Stimulated activated CD8-positive, alpha-beta memory T cell treated with anti-CD3 and anti-CD28 coated beads, Interleukin-12 subunit alpha, Interleukin-12 subunit beta, amount 100 ng/mL, for 4 hours (primary cell): Measurements from ENCODE around the gene MYH9.

Experiments
- DNase-seq: peaks from one replicate; pipeline ENCODE4 v3.0.0-alpha.2; 2020; ENCODE audit warnings: low read depth

The MYH9 gene

DNA sequence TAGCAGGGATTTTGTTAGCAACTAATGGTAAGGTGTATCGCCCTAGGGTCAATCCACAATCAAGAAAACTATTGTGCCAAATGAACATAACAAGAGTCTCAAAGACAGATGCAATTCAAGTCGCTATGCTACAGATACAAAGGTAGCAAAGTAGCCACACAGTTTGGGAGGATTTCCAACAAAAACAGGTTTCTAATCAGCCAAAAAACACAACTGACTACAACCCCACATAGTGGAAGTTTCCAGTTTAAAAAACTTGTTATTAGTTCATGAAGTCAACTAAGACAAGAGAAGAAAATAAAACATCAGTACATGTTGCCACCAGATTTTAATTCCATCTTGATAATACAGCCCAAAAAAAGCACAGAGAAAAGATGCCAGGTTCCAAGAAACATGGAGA, 38.0 kb downstream of the MYH9 start:
- no peak for DNase-seq

GRCh38 chr22:36348760-36349159, 39.0 kb downstream of the MYH9 start:
- DNase-seq: no peak

DNA sequence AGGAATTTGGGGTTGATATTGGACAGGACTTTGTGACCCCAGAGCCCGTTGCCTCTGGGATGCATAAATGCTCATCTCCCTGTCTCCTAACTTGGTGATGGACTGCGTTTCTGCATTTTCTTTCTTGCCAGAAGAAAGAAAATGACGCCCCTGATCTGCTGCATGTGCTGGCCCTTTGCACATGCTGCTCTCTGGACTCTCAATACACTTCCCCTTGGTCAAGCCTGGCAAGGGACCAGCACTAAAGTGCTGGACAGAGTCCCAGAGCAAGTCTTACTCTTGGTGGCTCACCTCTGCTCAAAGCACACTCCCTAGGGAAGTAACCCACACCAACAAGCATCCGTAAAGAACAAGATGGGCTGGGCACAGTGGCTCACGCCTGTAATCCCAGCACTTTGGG, 40.7 kb downstream of the MYH9 start:
- DNase-seq: no peak

DNA sequence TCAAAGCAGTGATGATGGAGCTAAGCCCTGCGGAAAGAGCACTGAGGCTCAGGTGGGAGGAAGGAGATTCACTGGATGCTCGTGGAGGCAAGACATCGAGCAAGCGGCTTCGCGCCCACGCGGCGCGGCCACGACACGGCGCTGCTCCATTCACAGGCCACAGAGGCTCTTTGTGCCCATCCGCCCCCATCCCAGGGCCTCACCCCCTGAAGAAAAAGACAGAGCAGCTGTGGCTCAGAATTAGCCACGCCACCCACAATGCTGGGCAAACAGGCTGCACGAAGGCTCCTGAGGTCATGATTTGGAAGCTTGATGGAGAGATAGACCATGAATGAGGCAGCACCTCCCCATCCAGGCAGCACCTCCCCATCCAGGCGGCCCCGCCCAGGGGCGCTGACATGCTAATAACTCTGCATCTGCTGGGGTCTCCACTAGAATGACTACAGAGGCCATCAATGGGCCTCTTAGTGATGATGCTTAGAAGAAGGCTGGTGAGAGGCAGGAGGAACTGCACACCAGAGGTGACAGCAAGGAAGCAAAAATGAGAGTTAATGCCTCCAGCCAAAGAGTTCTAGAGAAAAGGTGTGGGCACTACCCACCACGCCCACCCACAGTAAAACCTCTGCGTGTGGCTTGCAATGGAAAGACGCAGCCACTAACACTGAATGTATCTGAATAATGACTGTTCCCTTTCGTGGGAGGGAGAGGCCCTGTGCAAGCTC, 43.5 kb downstream of the MYH9 start:
- no peak for DNase-seq

GRCh38 chr22:36343720-36344105, 44.1 kb downstream of the MYH9 start:
- no peak for DNase-seq

- DNase-seq: no peak
These were observed 44.6 kb downstream of the MYH9 start for GRCh38 chr22:36343070-36343719.

DNA sequence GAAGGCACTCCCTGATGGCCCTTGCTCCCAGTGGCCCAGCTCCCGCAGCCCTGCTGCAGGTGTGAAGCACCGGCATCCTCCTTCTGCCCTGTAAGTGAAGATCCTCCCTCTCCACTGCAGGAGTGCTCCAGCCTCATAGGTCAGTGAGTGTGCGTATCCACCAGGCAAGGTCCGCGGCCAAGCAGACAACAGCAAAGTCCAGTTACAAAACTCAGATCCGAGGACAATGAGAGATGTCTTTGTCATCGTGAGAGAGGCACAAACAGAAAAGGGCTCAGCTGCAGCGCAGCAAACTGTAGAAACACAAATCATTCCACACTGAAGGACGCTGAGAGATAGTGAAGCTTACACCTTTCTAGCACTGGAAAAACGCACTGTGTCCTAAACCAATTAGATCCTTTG, 46.1 kb downstream of the MYH9 start:
- no peak for DNase-seq

DNA sequence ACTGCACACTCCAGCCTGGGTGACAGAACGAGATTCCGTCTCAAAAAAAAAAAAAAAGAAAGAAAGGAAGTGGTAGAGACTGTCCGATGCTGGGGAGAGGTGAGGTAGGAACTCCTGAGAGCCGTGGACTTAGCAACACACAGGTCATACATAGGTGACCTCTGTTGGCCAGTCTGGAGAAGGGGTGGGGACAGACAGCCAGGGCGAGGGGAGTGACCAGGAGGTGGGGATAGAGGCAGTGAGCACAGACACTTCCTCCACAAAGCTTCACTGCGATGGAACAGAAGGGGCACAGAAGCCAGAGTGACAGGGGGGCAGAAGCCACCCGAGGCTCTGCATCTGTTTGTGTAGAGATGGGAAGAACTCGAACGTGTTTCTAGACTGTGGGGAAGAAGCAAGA, 47.1 kb downstream of the MYH9 start:
- DNase-seq: no peak

DNA sequence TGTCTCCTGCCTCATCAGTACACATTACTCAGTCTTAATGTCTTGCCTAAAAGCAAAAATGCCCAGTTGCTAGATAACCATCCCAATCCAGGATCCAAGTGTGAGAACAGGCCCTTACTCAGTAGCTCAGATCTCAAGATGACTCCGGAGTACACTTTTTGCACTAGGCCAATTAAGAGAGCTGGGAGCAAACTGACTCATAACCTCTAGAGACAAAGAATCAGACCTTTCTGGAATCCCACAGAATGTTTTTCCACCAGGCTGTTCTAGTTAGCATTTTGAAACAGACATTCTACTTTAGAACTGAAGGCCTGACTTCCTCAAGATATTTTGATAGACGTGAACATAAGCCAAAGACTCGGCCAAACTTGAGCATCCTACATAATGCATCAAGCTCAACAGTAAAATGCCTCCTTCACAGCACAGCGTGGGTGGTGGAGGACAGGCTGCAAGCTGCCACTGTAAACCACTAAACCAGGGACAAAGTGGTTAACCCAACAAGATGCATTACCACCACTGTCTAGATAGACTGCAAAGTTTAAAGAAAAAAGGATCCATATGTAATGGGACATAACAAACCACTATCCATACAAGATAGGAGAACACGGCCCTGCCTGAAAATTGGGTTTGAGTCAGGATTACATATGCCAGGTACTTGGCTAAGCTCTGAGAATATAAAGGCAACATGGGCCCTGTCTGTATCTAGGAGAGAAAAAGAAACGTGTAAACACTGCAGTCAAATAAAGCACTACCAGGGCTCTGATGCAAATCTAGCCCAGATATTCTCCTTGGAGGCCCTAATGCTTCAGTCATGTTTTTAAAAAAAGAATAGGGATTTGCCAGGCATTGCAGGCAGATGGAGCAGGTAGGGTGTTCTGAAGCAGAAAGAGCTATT, 48.3 kb downstream of the MYH9 start:
- no peak for DNase-seq

GRCh38 chr22:36337365-36338130, 50.2 kb downstream of the MYH9 start:
- no peak for DNase-seq

DNA sequence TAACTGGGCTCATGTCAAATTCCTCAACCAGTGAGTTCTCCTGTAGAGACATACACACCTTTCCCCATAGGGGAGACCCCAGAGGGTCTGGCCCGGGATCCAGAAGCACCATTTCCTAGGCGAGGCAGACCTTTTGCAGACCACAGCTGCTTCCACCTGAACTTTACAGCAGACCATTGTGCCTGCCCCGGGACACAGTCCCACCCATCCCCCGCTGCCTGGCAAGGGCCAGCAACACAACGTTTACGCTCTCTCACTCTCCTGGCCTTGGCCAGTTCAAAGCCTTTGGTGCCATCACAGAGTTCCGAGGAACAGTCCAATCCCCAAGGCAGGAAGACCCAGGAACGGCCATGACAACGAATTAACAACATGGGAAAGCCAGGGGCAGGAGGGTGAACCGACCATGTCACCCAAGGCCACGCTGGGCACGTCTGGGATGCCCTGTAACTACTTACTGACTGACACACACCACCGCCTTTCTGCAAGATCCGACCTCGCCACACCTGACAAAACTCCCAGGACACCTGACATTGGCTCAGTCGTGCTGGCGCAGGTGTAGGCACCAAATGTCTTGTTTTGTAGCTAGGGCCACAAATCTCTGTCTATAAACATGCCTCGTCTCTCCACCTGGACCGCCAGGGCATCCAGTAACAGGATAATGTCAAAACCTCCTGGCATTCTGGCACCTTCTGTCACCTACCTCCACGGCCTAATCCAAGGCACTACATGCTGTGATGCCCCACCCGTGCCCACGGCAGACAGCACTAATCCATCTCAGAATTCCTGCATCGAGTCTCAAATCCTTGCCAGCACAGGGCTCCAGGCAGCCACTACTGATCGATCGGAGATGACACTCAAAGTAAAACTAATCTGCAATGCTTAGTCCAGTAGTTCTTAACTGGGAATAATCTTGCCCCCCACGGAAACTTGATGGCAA, 51.3 kb downstream of the MYH9 start:
- no peak for DNase-seq

DNA sequence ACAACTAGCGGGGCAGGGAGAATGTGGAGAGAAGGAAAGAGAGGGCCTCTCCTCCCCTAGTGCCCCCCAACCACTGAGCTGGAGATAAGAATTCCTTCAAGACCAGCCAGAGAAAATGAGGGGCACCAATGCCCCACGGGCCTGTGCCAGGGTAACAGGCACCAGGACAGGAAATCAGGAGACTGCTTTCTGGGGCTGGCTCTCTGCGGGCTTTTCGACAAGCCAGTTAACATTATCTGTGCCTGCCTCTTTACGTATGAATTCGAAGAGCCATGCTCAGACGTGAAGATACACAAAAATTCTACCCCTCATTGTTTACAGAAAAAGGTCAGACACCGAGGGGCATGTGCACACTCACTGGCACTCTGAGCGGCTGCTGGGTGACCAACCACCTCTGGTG, 52.1 kb downstream of the MYH9 start:
- DNase-seq: no peak

GRCh38 chr22:36334821-36335603, 52.8 kb downstream of the MYH9 start:
- DNase-seq: no peak

- no peak for DNase-seq
These were observed 53.5 kb downstream of the MYH9 start for GRCh38 chr22:36334081-36334820.

- no peak for DNase-seq
These were observed 54.1 kb downstream of the MYH9 start for GRCh38 chr22:36333644-36334043.

GRCh38 chr22:36332623-36333332, 55.0 kb downstream of the MYH9 start:
- DNase-seq: peak; percentile 32

DNA sequence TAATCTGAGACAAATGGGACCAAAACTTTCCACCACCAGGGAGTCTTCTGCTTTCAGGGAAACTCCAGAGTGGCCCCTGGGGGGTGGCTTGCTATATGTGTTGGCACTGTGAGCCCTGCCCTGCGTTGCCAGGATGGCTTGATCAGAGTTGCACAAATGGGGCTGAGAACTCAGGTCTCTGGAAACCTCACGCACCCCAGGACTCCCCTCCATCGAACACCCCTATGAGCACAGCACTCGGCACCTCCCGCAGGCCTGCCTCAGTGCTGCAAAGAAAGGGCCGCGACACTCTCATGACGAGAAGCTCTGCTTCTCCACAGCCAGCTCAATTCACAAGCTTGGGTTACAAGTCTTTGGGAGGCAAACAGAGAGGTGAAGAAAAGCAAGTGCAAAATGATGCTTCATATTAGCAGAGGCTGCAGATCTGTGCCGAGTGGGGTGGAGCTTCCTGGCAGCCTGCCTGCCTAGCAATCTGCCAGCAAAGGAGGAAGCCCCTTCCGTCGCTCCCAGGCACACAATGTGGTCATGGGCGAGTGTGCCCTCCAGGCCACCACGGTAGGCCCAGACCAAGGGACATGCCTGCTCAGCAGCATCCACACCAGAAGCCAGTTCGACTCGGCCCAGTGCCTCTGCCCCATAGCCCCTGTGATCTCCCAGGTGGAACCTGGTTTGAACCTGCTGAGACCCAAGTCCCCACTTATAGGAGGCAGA, 55.7 kb downstream of the MYH9 start:
- no peak for DNase-seq

DNA sequence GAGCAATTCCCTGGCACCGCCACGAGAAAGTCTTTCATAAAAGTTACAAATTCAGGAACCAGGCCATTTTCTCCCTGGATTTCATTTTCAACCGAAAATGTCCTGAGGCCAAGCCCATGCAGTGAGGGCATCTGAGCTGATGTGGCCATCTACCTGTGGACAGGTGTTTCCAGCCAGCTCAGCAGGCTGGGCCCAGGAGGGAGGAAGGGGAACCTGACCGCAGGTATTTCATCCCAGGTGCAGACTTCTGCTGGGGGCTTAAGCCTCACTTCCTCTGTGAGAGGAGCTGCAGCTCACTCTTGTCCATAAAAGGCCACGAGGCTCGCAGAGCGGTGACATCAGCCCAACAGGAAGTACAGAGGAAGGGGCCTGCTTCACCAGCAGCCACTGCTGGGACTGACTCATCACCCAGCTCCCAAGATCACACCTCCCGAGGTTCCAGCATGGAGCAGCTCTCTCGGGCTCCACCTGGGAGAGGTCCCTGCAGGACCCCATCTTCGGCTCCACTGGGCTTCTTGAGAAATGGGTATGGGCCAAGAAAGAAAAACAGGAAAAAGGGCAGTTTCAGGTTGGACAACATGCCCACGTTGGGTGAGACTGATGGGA, 56.4 kb downstream of the MYH9 start:
- peak; percentile 64 for DNase-seq
